Naive thymus-derived CD8-positive, alpha-beta T cell (primary cell): ENCODE results near the gene MAP3K8. TPM values are rescaled to one million over a fixed set of nuclear protein-coding genes. Genes with fewer than 3 reads are reported as not detected.

Experiments used
- ATAC-seq, 2 donors: fragments of 150-1000 bp; cut with Tn5 transposase in 1 of 2; sonication (Bioruptor Pico), chemical (Tn5 transposase) in 1 of 2; 1 replicate in 1 of 2; 2 replicates in 1 of 2; pipeline ENCODE4 v1.10.0; 2021; ENCODE audit warnings: mild to moderate bottlenecking in 2 of 2, moderate library complexity in 2 of 2
- POLR2A ChIA-PET: fragments of 350-600 bp; sonication (Branson Sonifier 250); formaldehyde crosslinking; loops from one replicate; lab custom pipeline; 2021; ENCODE audit warnings: antibody characterized with exemption; lab: Charles Lee
- DNase-seq, 10 donors: peaks; one replicate each; pipeline versions ENCODE4 v3.0.0 to v3.0.0-alpha.2; 2020 to 2022
- H3K27ac Mint-ChIP-seq, 10 donors: one replicate each; pipeline ENCODE4 v1.8.0; 2020 to 2022; ENCODE audit warnings: mild to moderate bottlenecking in 10 of 10, mixed read lengths in 10 of 10, moderate library complexity in 4 of 10, inconsistent platforms in 1 of 10
- H3K27me3 Mint-ChIP-seq, 5 donors: one replicate each; pipeline ENCODE4 v1.8.0; 2021 to 2022; ENCODE audit warnings: mixed read lengths in 5 of 5
- H3K36me3 Mint-ChIP-seq, 3 donors: one replicate each; pipeline ENCODE4 v1.8.0; 2020 to 2022; ENCODE audit warnings: mixed read lengths in 3 of 3, mild to moderate bottlenecking in 2 of 3, inconsistent platforms in 1 of 3
- H3K4me1 Mint-ChIP-seq, 4 donors: one replicate each; pipeline ENCODE4 v1.8.0; 2021 to 2022; ENCODE audit warnings: mixed read lengths in 4 of 4
- H3K4me3 Mint-ChIP-seq, 10 donors: one replicate each; pipeline ENCODE4 v1.8.0; 2020 to 2022; ENCODE audit warnings: mild to moderate bottlenecking in 10 of 10, mixed read lengths in 10 of 10, moderate library complexity in 6 of 10, inconsistent platforms in 1 of 10
- H3K9me3 Mint-ChIP-seq, 9 donors: one replicate each; pipeline ENCODE4 v1.8.0; 2020 to 2022; ENCODE audit warnings: mixed read lengths in 9 of 9, mild to moderate bottlenecking in 3 of 9, inconsistent platforms in 1 of 9, moderate library complexity in 1 of 9
- polyA plus RNA-seq, 3 donors: library from polyadenylated mRNA; unstranded; fragments of 300-500 nt; fragmentation: Illumina TruSeq; gene quantifications; one replicate each; pipeline ENCODE4 v1.2.3, GENCODE V29; 2021
- total RNA-seq, 8 experiments: library from RNA in 2 of 8; stranded (reverse) in 2 of 8; gene quantifications; one replicate each; pipeline ENCODE4 v1.2.3 and lab custom pipeline; 2021 to 2026

The MAP3K8 gene
- total and polyA plus RNA-seq, 5 experiments from 2014 or later = 0.53 to 23.4 (median 2.7) TPM

GRCh38 chr10:30398788-30399187, 35.2 kb upstream of the MAP3K8 start:
- peak in 2 of 10 donors; percentile 17 to 25 for DNase-seq
- Mint-ChIP-seq H3K36me3 (no peaks in the 10 kb centered on the region), H3K27ac (peak overlapping the region in 4 of 10 donors; percentile 21 to 38 (median 22)), H3K27me3 (peaks cover 4 to 18% (median 13%) of the 10 kb centered on the region in 5 donors), H3K4me1 (peaks cover 15 to 24% (median 21%) of the 10 kb centered on the region in 4 donors), H3K4me3 (peak overlapping the region in 7 of 10 donors; percentile 3 to 70 (median 31)), H3K9me3 (no peaks in the 10 kb centered on the region)
- POLR2A ChIA-PET = interaction anchor here (2.2 kb wide), 1 partner anchor 131 kb away, joined by 11 read pairs; no protein-coding TSS in a partner anchor
- ATAC-seq = peak; percentile 61 to 75

- Mint-ChIP-seq H3K27me3 (peaks cover 0 to 13% (median 7%) of the 10 kb centered on the region in 5 donors), H3K27ac (no peak overlapping the region), H3K36me3 (peaks cover 0 to 12% (median 0%) of the 10 kb centered on the region in 3 donors), H3K9me3 (peaks cover 0 to 14% (median 3%) of the 10 kb centered on the region in 9 donors), H3K4me1 (peaks cover 7 to 16% (median 9%) of the 10 kb centered on the region in 4 donors), H3K4me3 (no peak overlapping the region)
- POLR2A ChIA-PET = no interaction called here
- DNase-seq = no peak
- ATAC-seq = no peak
Observed at GRCh38 chr10:30403494-30403893, 30.5 kb upstream of the MAP3K8 start.

GRCh38 chr10:30404540-30404939, 29.4 kb upstream of the MAP3K8 start:
- DNase-seq (no peak), ATAC-seq (no peak)
- Mint-ChIP-seq H3K4me3 (no peak overlapping the region), H3K9me3 (peaks cover 0 to 14% (median 3%) of the 10 kb centered on the region in 9 donors), H3K4me1 (peaks cover 0 to 7% (median 1%) of the 10 kb centered on the region in 4 donors), H3K27me3 (peaks cover 0 to 13% (median 5%) of the 10 kb centered on the region in 5 donors), H3K27ac (no peak overlapping the region), H3K36me3 (peaks cover 0 to 12% (median 0%) of the 10 kb centered on the region in 3 donors)
- POLR2A ChIA-PET = no interaction called here

GRCh38 chr10:30411263-30411662, 22.7 kb upstream of the MAP3K8 start:
- peaks cover 0 to 14% (median under 1%) of the 10 kb centered on the region in 4 donors for H3K4me1 Mint-ChIP-seq
- no peak overlapping the region for H3K4me3 Mint-ChIP-seq
- H3K27ac Mint-ChIP-seq = no peak overlapping the region
- peaks cover 0 to 2% (median 0%) of the 10 kb centered on the region in 9 donors for H3K9me3 Mint-ChIP-seq
- POLR2A ChIA-PET = no interaction called here
- no peaks in the 10 kb centered on the region for H3K27me3 Mint-ChIP-seq
- no peak for ATAC-seq
- DNase-seq = no peak
- H3K36me3 Mint-ChIP-seq = no peaks in the 10 kb centered on the region

- ATAC-seq = no peak
- H3K4me3 Mint-ChIP-seq = no peak overlapping the region
- no peaks in the 10 kb centered on the region for H3K9me3 Mint-ChIP-seq
- no peak overlapping the region for H3K27ac Mint-ChIP-seq
- POLR2A ChIA-PET = interaction anchor here (1.3 kb wide), 1 partner anchor 25 kb away, joined by 3 read pairs; no protein-coding TSS in a partner anchor
- DNase-seq = no peak
- peaks cover under 1 to 24% (median 3%) of the 10 kb centered on the region in 4 donors for H3K4me1 Mint-ChIP-seq
- H3K27me3 Mint-ChIP-seq = no peaks in the 10 kb centered on the region
- H3K36me3 Mint-ChIP-seq = no peaks in the 10 kb centered on the region
Observed at GRCh38 chr10:30412901-30413300, 21.1 kb upstream of the MAP3K8 start.

GRCh38 chr10:30413996-30414576, 19.9 kb upstream of the MAP3K8 start:
- no peaks in the 10 kb centered on the region for H3K36me3 Mint-ChIP-seq

GRCh38 chr10:30415593-30415992, 18.4 kb upstream of the MAP3K8 start:
- peak overlapping the region in 2 of 10 donors; percentile 21 to 46 for H3K27ac Mint-ChIP-seq
- POLR2A ChIA-PET = interaction anchor here (2.9 kb wide), 1 partner anchor 117 kb away, joined by 10 read pairs; no protein-coding TSS in a partner anchor
- no peak for ATAC-seq

More at GRCh38 chr10:30413996-30414576, 19.9 kb upstream of the MAP3K8 start:
- Mint-ChIP-seq H3K27ac (no peak overlapping the region), H3K9me3 (no peaks in the 10 kb centered on the region), H3K27me3 (no peaks in the 10 kb centered on the region), H3K4me3 (no peak overlapping the region), H3K4me1 (peaks cover 1 to 35% (median 15%) of the 10 kb centered on the region in 4 donors)
- ATAC-seq = peak; percentile 52 to 66
- DNase-seq = peak in 3 of 10 donors; percentile 32 to 45 (median 44)
- POLR2A ChIA-PET = interaction anchor here (0.5 to 1.3 kb wide), 4 partner anchors 21 to 278 kb away, joined by 3 to 5 read pairs (median 4); no protein-coding TSS in a partner anchor

GRCh38 chr10:30417301-30417700, 16.7 kb upstream of the MAP3K8 start:
- Mint-ChIP-seq H3K27ac (no peak overlapping the region), H3K4me1 (peaks cover 4 to 56% (median 21%) of the 10 kb centered on the region in 4 donors), H3K36me3 (no peaks in the 10 kb centered on the region), H3K9me3 (no peaks in the 10 kb centered on the region), H3K27me3 (no peaks in the 10 kb centered on the region), H3K4me3 (no peak overlapping the region)
- POLR2A ChIA-PET = interaction anchor here (1.0 to 2.9 kb wide), 2 partner anchors 44 to 116 kb away, joined by 3 to 10 read pairs; no protein-coding TSS in a partner anchor
- no peak for ATAC-seq
- DNase-seq = no peak

More at GRCh38 chr10:30415593-30415992, 18.4 kb upstream of the MAP3K8 start:
- Mint-ChIP-seq H3K9me3 (no peaks in the 10 kb centered on the region), H3K36me3 (no peaks in the 10 kb centered on the region), H3K4me3 (peak overlapping the region in 1 of 10 donors; percentile 6), H3K4me1 (peaks cover 4 to 47% (median 21%) of the 10 kb centered on the region in 4 donors), H3K27me3 (no peaks in the 10 kb centered on the region)
- DNase-seq = no peak

- Mint-ChIP-seq H3K27me3 (no peaks in the 10 kb centered on the region), H3K27ac (no peak overlapping the region), H3K4me3 (no peak overlapping the region), H3K4me1 (peaks cover 4 to 61% (median 20%) of the 10 kb centered on the region in 4 donors), H3K9me3 (no peaks in the 10 kb centered on the region), H3K36me3 (no peaks in the 10 kb centered on the region)
- POLR2A ChIA-PET = interaction anchor here (1.2 to 1.8 kb wide), 2 partner anchors 110 to 112 kb away, joined by 3 to 8 read pairs; no protein-coding TSS in a partner anchor
- peak in 1 of 2 donors; percentile 45 for ATAC-seq
- DNase-seq = no peak
Observed at GRCh38 chr10:30420266-30420665, 13.7 kb upstream of the MAP3K8 start.

GRCh38 chr10:30420766-30421165, 13.2 kb upstream of the MAP3K8 start:
- POLR2A ChIA-PET = interaction anchor here (1.2 to 1.8 kb wide), 2 partner anchors 109 to 112 kb away, joined by 3 to 8 read pairs; no protein-coding TSS in a partner anchor
- H3K36me3 Mint-ChIP-seq = peaks cover 0 to 1% (median 0%) of the 10 kb centered on the region in 3 donors
- peaks cover 4 to 56% (median 20%) of the 10 kb centered on the region in 4 donors for H3K4me1 Mint-ChIP-seq
- H3K27me3 Mint-ChIP-seq = no peaks in the 10 kb centered on the region
- H3K9me3 Mint-ChIP-seq = no peaks in the 10 kb centered on the region
- no peak for ATAC-seq
- H3K27ac Mint-ChIP-seq = peak overlapping the region in 1 of 10 donors; percentile 67
- H3K4me3 Mint-ChIP-seq = no peak overlapping the region
- DNase-seq = no peak

- H3K27me3 Mint-ChIP-seq = no peaks in the 10 kb centered on the region
- no peak for DNase-seq
- H3K36me3 Mint-ChIP-seq = peaks cover 0 to 1% (median 0%) of the 10 kb centered on the region in 3 donors
- no peak for ATAC-seq
- no peak overlapping the region for H3K4me3 Mint-ChIP-seq
- H3K27ac Mint-ChIP-seq = peak overlapping the region in 1 of 10 donors; percentile 72
- POLR2A ChIA-PET = interaction anchor here (0.6 to 1.3 kb wide), 2 partner anchors 8 to 112 kb away, joined by 3 read pairs; no protein-coding TSS in a partner anchor
- peaks cover 4 to 56% (median 20%) of the 10 kb centered on the region in 4 donors for H3K4me1 Mint-ChIP-seq
- no peaks in the 10 kb centered on the region for H3K9me3 Mint-ChIP-seq
Observed at GRCh38 chr10:30422151-30422695, 11.8 kb upstream of the MAP3K8 start.

- H3K4me3 Mint-ChIP-seq = no peak overlapping the region
- POLR2A ChIA-PET = interaction anchor here (1.3 kb wide), 1 partner anchor 8 kb away, joined by 3 read pairs; no protein-coding TSS in a partner anchor
- H3K9me3 Mint-ChIP-seq = no peaks in the 10 kb centered on the region
- DNase-seq (no peak), ATAC-seq (no peak)
- H3K27ac Mint-ChIP-seq = peak overlapping the region in 2 of 10 donors; percentile 28 to 61
- H3K27me3 Mint-ChIP-seq = no peaks in the 10 kb centered on the region
- H3K4me1 Mint-ChIP-seq = peaks cover 6 to 57% (median 21%) of the 10 kb centered on the region in 4 donors
- peaks cover 0 to 1% (median 0%) of the 10 kb centered on the region in 3 donors for H3K36me3 Mint-ChIP-seq
Observed at GRCh38 chr10:30422981-30423654, 10.9 kb upstream of the MAP3K8 start.
